Choroid plexus epithelial cell (primary cell): ENCODE measurements around the gene SPDL1.
A peak's percentile ranks its signal among the peaks of the same experiment; 100 is the strongest.

Experiments
- DNase-seq: peaks from one replicate; pipeline ENCODE4 v3.0.0-alpha.2; 2010; ENCODE audit warnings: low read depth
- H3K4me3 ChIP-seq: 2 replicates; pipeline ENCODE4 v1.5.1; 2011; ENCODE audit warnings: low read depth, mild to moderate bottlenecking, control low read depth, low read length, moderate library complexity
- CTCF ChIP-seq: conservative IDR thresholded peaks from 2 replicates; pipeline ENCODE4 v1.5.1; 2011; ENCODE audit warnings: low read depth, mild to moderate bottlenecking, control low read depth, inconsistent platforms, low read length, moderate library complexity

SPDL1 gene, protein sequence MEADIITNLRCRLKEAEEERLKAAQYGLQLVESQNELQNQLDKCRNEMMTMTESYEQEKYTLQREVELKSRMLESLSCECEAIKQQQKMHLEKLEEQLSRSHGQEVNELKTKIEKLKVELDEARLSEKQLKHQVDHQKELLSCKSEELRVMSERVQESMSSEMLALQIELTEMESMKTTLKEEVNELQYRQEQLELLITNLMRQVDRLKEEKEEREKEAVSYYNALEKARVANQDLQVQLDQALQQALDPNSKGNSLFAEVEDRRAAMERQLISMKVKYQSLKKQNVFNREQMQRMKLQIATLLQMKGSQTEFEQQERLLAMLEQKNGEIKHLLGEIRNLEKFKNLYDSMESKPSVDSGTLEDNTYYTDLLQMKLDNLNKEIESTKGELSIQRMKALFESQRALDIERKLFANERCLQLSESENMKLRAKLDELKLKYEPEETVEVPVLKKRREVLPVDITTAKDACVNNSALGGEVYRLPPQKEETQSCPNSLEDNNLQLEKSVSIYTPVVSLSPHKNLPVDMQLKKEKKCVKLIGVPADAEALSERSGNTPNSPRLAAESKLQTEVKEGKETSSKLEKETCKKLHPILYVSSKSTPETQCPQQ

GRCh38 chr5:169583424-169584220 lies at the start of gene SPDL1:
SPDL1 (plus strand) TSS chr5:169583773; CDS start chr5:169588417, 4,644 bp downstream.
- DNase-seq = peak; percentile 97
- TF ChIP-seq CTCF = no peak
- H3K4me3 ChIP-seq = peak within 1 kb of the TSS; percentile 86

DNA sequence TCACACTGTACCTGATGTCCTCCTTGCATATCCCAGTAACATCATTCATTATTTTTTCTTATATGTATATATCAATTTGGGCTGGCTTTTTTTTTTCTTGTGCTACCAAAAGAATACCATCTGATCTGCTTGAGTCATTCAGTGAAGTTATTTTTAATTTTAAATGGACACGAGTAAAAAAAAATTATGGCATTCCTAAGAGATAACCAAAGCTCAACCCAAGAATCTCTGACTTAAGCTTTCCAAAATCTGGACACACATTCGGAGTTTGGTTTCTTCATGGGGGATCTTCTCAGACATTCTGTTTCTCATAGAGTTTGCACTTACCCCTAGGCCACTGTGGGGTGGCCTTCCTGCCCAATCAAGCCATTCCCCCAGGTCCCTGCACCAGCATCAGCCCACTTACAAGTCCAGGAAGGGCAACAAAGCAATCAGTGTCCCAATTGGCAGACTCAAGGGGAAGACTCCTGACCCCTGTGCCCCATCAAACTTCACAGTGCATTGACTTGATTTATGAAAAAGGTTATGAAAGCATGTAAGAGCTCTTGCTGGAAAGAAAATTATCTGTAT lies 49.2 kb upstream of the SPDL1 start:
- no peak for TF ChIP-seq CTCF
- no peak for DNase-seq

DNA sequence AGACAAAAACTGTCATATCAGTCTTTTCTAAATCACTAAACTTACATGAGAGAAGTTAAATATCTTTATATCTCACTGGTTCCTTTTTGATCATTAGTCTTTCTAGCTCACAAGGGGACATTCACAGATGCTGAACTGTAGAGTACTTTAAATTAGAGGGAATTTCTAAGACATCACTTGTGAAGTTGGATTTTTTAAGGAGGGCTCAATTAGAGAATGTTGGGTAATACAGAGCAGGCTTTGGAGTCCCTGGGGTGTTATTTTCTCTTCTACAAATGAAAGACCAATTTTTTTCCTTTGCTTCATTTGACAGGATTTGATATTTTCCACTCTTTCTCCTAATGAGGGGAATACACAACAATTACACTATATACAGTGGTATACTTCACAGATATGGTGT lies 48.6 kb upstream of the SPDL1 start:
- no peak for DNase-seq
- TF ChIP-seq CTCF = no peak

More for the DNA sequence above, 49.2 kb upstream of the SPDL1 start:
- H3K4me3 ChIP-seq = no peak overlapping the region

GRCh38 chr5:169538944-169539343 lies 44.6 kb upstream of the SPDL1 start:
- no peak overlapping the region for H3K4me3 ChIP-seq
- DNase-seq = no peak
- no peak for TF ChIP-seq CTCF

More for the DNA sequence above, 48.6 kb upstream of the SPDL1 start:
- H3K4me3 ChIP-seq = no peak overlapping the region

DNA sequence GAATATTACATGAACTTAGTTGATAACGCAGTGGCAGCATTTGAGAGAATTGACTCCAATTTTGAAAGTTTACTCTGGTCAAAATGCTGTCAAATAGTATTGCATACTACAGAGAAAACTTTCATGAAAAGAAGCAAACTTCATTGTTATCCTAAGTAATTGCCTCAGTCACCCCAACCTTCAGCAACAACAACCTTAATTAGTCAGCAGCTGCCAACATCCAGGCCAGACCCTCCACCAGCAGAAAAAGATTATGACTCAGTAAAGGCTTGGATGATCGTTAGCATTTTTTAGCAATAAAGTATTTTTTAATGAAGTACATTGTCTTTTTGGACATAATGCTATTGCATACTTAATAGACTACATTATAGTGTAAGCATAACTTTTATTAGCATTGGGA lies 40.8 kb upstream of the SPDL1 start:
- TF ChIP-seq CTCF = no peak
- H3K4me3 ChIP-seq = no peak overlapping the region
- DNase-seq = no peak

DNA sequence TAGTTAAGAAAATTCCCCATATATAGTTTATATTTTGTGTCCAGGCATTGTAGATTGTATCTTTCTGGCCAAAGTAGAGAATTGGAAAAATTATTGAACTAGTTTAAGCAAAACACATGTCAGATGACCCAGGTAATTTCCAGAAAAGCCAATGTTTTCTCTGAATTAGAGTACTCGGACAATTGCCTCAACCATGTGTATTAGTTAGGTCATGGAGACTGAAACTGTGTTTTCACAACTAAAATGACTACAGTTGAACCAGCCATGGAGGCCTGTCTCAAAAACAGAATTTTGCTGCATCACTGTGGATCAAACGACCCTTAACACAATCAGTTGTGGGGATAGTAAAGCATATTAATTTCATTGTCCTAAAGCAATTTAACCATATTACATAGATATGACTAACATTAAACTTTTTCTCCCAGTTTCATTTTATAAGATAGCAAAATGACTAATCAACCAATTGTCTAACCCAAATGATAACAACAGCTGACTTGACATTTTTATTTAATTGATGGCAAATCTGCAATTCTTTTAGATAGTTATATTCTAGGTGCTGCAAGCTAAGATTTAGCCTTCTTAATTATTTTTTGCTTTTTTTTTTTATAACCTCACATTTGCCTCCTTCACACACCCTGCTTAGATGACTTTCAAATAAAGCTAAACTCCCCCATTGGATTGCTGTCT lies 39.2 kb upstream of the SPDL1 start:
- H3K4me3 ChIP-seq = no peak overlapping the region
- no peak for TF ChIP-seq CTCF
- DNase-seq = no peak
